Mucosa of stomach (tissue), 1 donor: ENCODE measurements around the gene ANGPTL1.

Source experiments
- H3K27me3 ChIP-seq: one replicate; pipeline ENCODE4 v1.7.0; 2013; ENCODE audit warnings: mild to moderate bottlenecking, low read length; ENCODE audit not compliant: control insufficient read depth, insufficient read depth
- H3K36me3 ChIP-seq: one replicate; pipeline ENCODE4 v1.7.0; 2013; ENCODE audit warnings: low read length; ENCODE audit not compliant: control insufficient read depth, insufficient read depth
- H3K4me1 ChIP-seq: one replicate; pipeline ENCODE4 v1.7.0; 2013; ENCODE audit warnings: mild to moderate bottlenecking, low read length; ENCODE audit not compliant: control insufficient read depth, insufficient read depth
- H3K4me3 ChIP-seq: one replicate; pipeline ENCODE4 v1.7.0; 2013; ENCODE audit warnings: low read length
- H3K9ac ChIP-seq: one replicate; pipeline ENCODE4 v1.7.0; 2013; ENCODE audit warnings: mild to moderate bottlenecking, low read length, moderate library complexity
- H3K9me3 ChIP-seq: one replicate; pipeline ENCODE4 v1.7.0; 2013; ENCODE audit warnings: mild to moderate bottlenecking, low read length, moderate library complexity; ENCODE audit not compliant: control insufficient read depth
- donor health status: Pancreatic carcinoma.

ANGPTL1 gene, protein sequence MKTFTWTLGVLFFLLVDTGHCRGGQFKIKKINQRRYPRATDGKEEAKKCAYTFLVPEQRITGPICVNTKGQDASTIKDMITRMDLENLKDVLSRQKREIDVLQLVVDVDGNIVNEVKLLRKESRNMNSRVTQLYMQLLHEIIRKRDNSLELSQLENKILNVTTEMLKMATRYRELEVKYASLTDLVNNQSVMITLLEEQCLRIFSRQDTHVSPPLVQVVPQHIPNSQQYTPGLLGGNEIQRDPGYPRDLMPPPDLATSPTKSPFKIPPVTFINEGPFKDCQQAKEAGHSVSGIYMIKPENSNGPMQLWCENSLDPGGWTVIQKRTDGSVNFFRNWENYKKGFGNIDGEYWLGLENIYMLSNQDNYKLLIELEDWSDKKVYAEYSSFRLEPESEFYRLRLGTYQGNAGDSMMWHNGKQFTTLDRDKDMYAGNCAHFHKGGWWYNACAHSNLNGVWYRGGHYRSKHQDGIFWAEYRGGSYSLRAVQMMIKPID

DNA sequence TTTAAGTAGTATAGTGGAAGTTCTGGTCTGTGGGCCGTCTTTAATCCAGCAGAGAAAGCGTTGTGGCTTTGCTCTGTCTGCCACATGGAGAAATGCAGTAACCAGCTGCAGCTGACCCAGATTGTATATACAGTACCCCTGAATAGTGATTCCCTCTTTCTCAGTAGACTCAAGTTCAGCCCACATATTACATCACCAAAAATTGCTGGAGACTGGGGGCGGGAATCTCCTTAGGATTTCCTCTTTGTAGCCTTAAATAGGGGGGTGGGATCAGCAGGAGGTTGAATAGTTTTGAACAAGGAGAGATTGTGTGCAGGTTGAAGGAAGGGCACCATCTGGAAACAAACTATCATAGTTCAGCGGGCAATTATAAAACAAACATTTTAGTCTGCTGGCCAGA, at the start of gene ANGPTL1:
Gene ANGPTL1 (minus strand): TSS at position 134 of the 400 bp plus-strand sequence. CDS start 5,301 bp downstream, outside the sequence.
- no peaks in the 10 kb centered on the region for H3K27me3 ChIP-seq
- H3K36me3 ChIP-seq = no peaks in the 10 kb centered on the region
- H3K9me3 ChIP-seq = no peaks in the 10 kb centered on the region
- peak within 1 kb of the TSS; percentile 47 for H3K9ac ChIP-seq
- peaks cover 23% of the 10 kb centered on the region for H3K4me1 ChIP-seq
- no peak within 1 kb of the TSS for H3K4me3 ChIP-seq

DNA sequence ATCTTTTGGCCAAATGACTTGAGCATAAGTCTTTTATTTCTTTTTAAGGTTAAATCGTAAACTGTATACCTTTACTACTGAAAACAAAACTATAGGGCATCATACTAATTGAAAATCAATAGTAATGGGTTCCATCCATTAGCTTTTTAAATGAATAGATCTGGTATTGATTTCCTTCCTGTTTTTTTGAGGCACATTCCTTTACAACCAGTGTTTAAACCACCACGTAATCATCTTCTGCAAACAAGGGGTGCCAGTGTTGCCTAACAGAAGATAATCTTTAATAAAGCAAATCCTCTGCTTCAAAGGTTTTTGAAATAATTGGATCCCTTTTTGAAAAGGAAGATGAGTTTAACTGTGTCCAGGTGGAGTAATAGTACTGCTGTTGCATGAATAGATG, 48.7 kb upstream of the ANGPTL1 start:
- Histone ChIP-seq H3K4me3 (no peak overlapping the region), H3K9me3 (no peaks in the 10 kb centered on the region)

DNA sequence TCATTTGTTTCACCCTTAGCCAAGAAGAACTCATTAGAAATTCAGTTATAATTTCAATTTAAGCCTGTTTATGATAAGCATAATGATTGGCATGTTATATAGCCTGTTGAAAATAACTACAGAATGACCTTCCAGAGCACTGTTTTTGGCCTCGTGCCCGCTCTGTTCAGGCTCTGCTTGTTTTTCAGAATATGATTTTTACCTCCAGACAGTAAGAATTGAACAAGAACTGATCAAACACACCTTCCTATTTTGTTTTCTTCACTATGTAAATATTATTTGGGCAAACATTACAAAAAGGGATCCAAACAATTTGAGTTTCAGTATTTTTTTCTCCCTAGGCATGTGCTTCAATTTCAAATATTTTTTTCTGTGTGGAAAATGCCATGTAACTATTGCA, 48.1 kb upstream of the ANGPTL1 start:
- Histone ChIP-seq H3K4me3 (no peak overlapping the region), H3K4me1 (no peaks in the 10 kb centered on the region), H3K9me3 (no peaks in the 10 kb centered on the region), H3K9ac (no peak overlapping the region), H3K36me3 (no peaks in the 10 kb centered on the region), H3K27me3 (no peaks in the 10 kb centered on the region)

More for the DNA sequence above, 48.7 kb upstream of the ANGPTL1 start:
- Histone ChIP-seq H3K9ac (no peak overlapping the region), H3K36me3 (no peaks in the 10 kb centered on the region), H3K4me1 (no peaks in the 10 kb centered on the region), H3K27me3 (no peaks in the 10 kb centered on the region)

DNA sequence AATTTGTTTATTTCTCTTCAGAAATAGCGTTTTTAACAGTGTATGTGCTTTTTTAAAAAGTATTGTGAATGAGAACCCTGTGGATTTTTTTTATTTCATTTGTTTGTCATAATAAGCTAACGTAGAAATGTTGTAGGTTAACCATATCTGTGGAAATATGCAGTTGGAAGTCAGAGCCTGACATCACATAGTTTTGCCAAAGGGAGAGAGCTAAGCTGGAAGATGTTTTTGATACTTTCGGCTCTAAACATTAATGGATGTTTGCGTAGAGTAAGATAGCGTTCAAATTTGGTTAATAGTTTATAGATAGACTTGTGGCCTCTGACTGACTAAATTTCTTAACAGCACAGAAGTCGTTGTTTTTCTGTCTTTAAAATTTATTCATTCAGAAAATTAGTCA, 47.4 kb upstream of the ANGPTL1 start:
- Histone ChIP-seq H3K9ac (no peak overlapping the region), H3K4me3 (no peak overlapping the region), H3K9me3 (no peaks in the 10 kb centered on the region), H3K27me3 (no peaks in the 10 kb centered on the region), H3K36me3 (no peaks in the 10 kb centered on the region), H3K4me1 (no peaks in the 10 kb centered on the region)

DNA sequence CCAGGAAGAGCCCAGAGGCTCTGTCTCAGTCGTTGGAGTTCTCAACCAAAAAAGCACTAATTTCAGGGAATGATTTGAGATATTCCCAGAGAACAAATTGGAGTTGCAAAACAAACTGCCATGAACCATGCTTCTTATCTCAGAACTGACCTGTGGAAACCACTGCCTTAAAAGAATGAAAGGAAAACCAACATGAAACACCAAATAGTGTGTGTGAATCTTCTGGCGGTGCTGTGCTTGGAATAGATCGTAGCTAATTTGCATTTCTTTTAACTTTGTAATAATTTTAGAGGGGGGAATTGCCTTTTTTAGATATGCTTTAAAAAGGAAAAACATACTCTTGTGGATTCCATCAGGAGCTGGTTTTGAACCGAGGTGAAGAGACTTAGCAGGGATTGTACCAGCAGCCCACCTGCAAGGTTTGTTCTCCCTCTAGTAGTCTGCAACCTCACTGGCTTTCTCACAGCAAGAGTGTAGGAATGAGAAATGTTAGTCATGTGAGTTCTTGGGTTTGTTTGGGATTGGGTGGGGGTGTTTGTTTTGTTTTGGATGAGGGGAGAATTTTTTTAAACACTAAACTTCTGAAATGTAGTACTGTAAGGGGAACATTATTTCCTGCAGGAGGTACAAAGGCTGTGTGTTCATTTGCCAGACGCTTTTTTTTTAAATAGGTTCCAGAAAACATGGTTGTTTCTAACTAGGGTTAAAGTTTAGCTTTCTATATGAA, 45.7 kb upstream of the ANGPTL1 start:
- Histone ChIP-seq H3K9ac (no peak overlapping the region), H3K4me3 (no peak overlapping the region), H3K27me3 (no peaks in the 10 kb centered on the region), H3K9me3 (no peaks in the 10 kb centered on the region), H3K36me3 (no peaks in the 10 kb centered on the region), H3K4me1 (no peaks in the 10 kb centered on the region)

DNA sequence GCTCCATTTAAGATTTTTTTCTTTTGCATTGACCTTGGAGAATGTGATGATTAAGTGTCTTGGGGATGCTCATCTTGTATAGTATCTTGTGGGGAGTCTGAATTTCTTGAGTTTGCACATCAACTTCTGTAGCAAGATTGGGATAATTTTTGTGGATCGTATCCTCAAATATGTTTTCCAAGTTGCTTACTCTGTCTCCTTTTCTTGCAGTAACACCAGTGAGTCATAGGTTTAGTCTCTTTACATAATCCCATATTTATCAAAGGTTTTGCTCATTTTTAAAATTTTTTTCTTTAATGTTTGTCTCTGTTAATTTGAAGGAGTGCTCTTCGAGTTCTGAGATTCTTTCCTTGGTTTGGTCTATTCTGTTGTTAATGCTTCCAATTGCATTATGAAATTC, 41.7 kb upstream of the ANGPTL1 start:
- Histone ChIP-seq H3K4me3 (no peak overlapping the region), H3K27me3 (no peaks in the 10 kb centered on the region), H3K9me3 (no peaks in the 10 kb centered on the region), H3K9ac (no peak overlapping the region), H3K36me3 (no peaks in the 10 kb centered on the region), H3K4me1 (no peaks in the 10 kb centered on the region)

DNA sequence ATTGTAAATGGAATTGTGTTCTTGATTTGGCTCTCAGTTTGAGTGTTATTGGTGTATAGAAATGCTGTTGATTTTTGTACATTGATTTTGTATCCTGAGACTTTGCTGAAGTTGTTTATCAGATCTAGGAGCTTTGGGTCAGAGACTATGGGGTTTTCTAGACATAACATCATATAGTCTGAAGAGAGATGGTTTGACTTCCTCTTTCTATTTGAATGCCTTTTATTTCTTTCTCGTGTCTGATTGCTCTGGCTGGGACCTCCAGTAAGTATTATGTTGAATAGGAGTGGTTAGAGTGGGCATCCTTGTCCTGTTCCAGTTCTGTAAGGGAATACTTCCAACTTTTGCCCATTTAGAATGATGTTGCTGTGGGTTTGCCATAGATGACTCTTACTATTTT, 39.1 kb upstream of the ANGPTL1 start:
- H3K27me3 ChIP-seq = no peaks in the 10 kb centered on the region
- H3K4me3 ChIP-seq = no peak overlapping the region
- H3K9me3 ChIP-seq = no peaks in the 10 kb centered on the region
- H3K9ac ChIP-seq = no peak overlapping the region
- H3K36me3 ChIP-seq = no peaks in the 10 kb centered on the region
- H3K4me1 ChIP-seq = no peaks in the 10 kb centered on the region

DNA sequence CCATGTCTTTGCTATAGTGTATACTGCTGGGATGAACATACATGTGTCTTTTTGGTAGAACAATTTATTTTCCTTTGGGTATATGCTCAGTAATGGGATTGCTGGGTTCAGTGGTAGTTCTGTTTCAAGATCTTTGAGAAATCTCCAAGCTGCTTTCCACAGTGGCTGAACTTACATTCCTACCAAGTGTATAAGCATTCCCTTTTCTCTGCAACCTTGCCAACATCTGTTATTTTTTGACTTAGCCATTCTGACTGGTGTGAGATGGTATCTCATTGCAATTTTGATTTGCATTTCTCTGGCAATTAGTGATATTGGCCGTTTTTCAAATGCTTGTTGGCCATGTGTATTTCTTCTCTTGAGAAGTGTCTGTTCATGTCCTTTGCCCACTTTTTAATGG, 37.5 kb upstream of the ANGPTL1 start:
- H3K9me3 ChIP-seq = no peaks in the 10 kb centered on the region
- no peaks in the 10 kb centered on the region for H3K36me3 ChIP-seq
- no peak overlapping the region for H3K4me3 ChIP-seq
- H3K4me1 ChIP-seq = no peaks in the 10 kb centered on the region
- no peaks in the 10 kb centered on the region for H3K27me3 ChIP-seq
- H3K9ac ChIP-seq = no peak overlapping the region

DNA sequence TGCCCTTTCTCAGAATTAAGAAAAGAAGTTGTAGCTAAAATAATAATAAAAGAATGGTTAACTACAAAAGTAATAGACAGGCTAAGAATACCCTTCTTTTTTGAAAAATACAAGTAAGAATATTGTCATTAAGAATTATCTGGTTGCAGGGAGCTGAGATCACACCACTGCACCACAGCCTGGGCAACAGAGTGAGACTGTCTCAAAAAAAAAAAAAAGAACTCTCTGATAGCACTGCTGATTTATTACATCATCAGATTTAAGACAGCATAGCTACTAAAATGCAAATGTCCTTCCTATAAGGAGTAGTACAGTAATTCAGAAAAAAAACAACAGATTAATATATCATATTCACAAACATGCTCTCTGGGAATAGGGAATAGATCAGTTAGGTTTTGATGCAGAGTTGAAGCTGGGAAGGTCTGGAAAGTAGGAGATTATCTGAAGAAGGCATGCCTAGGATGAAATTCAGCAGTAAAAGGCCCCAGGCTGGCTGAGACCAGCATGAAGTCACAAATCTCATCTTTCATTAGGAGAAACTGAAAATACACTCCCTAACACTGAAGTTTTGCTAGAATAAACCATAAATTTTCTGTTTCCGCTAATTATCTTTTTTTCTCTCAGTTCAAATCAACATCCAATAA, 30.7 kb upstream of the ANGPTL1 start:
- no peak overlapping the region for H3K9ac ChIP-seq
- no peak overlapping the region for H3K4me3 ChIP-seq
- H3K9me3 ChIP-seq = no peaks in the 10 kb centered on the region
- H3K36me3 ChIP-seq = no peaks in the 10 kb centered on the region
- H3K4me1 ChIP-seq = no peaks in the 10 kb centered on the region
- H3K27me3 ChIP-seq = no peaks in the 10 kb centered on the region

DNA sequence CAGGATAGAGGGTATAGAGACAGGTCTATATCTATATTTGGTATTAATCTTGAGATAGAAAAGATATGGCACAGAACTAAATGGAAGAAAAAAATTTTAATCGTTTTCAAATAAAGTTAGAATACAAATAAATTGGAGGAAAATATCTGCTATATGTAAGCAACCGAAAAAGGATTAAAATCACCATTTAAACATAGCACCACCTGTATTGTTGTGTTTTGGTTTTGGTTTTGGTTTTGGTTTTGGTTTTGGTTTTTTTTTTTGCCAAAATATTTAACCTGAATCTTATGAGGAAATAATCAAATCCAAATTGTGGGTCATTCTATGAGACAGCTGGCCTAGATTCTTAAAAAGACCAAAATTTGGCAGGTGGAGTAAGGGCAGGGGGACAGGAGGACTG, 28.5 kb upstream of the ANGPTL1 start:
- H3K9me3 ChIP-seq = no peaks in the 10 kb centered on the region
- no peaks in the 10 kb centered on the region for H3K27me3 ChIP-seq

DNA sequence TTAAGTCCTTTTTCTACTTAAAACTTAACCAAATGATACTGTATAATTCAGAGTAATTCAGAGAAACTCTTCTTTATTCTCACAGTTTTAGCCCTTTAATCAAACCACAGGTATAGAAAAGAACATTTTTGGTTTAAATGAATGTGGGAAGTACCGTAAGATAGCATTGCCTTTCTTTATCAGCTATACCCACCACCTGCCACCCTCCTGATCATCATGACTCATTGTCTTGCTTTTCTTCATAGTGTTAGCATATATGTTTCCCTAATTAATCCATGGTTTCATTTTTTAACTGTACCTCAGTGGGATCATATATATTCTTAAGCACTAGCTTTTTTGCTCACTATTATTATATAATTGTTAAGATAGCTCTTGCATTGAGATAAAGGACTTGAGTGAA, 27.5 kb upstream of the ANGPTL1 start:
- Histone ChIP-seq H3K4me1 (no peaks in the 10 kb centered on the region), H3K27me3 (no peaks in the 10 kb centered on the region), H3K9ac (no peak overlapping the region), H3K4me3 (no peak overlapping the region), H3K36me3 (no peaks in the 10 kb centered on the region), H3K9me3 (no peaks in the 10 kb centered on the region)

More for the DNA sequence above, 28.5 kb upstream of the ANGPTL1 start:
- Histone ChIP-seq H3K36me3 (no peaks in the 10 kb centered on the region), H3K4me3 (no peak overlapping the region), H3K4me1 (no peaks in the 10 kb centered on the region), H3K9ac (no peak overlapping the region)

DNA sequence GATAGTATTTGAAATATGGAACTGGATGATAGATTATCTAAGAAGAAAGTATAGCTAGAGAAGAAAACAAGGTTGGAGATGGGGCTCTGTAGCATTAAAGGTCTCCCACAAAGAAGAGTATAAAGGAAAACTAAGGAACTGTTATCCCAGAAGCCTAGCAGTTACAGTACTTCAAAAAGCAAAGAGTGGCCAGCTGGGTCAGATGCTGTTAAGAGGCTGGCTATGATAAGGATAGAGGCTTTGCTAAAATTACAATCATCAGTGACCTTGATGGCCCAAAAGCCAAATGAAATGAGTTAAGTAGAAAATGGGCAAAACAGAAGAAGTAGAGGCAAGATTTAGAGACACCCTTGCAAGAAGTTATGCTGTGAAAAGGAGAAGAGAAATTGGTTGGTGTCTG, 25.1 kb upstream of the ANGPTL1 start:
- H3K4me3 ChIP-seq = no peak overlapping the region
- H3K27me3 ChIP-seq = no peaks in the 10 kb centered on the region
- no peaks in the 10 kb centered on the region for H3K9me3 ChIP-seq
- no peaks in the 10 kb centered on the region for H3K4me1 ChIP-seq
- no peaks in the 10 kb centered on the region for H3K36me3 ChIP-seq
- H3K9ac ChIP-seq = no peak overlapping the region
